ENCODE data around the gene ZNF358.

DNA sequence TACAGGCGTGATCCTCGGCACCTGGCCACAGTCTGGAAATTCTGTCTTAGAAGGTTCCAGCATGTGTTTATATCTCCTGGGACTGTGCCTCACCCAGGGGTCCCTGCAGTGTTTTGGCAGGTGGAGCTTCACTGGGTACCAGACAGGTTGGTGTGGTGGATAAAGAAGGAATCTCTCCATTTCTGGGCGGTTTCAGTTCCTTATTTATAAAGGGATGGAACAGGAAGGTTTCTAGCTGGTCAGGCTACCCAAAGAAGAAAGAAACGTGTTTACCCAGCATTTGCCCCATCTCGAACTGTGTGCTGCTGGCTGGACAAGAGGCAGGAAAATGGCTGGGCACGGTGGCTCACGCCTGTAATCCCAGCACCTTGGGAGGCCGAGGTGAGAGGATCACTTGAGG is 29.4 kb downstream of the ZNF358 start:
- TF ChIP-seq, protein P1, sequence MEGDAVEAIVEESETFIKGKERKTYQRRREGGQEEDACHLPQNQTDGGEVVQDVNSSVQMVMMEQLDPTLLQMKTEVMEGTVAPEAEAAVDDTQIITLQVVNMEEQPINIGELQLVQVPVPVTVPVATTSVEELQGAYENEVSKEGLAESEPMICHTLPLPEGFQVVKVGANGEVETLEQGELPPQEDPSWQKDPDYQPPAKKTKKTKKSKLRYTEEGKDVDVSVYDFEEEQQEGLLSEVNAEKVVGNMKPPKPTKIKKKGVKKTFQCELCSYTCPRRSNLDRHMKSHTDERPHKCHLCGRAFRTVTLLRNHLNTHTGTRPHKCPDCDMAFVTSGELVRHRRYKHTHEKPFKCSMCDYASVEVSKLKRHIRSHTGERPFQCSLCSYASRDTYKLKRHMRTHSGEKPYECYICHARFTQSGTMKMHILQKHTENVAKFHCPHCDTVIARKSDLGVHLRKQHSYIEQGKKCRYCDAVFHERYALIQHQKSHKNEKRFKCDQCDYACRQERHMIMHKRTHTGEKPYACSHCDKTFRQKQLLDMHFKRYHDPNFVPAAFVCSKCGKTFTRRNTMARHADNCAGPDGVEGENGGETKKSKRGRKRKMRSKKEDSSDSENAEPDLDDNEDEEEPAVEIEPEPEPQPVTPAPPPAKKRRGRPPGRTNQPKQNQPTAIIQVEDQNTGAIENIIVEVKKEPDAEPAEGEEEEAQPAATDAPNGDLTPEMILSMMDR (IDR thresholded peaks at IDR 0.05; ENCODE audit: insufficient read depth, low read length, poor library complexity, severe bottlenecking) = no peak
- no peak for TF ChIP-seq EZH2phosphoT487 (conservative IDR thresholded peaks at IDR 0.05; ENCODE audit: low read length)

Measured in SU-DHL-6 (cell line).